ENCODE measurements around the gene ZC3H6. TPM values are rescaled to one million over a fixed set of nuclear protein-coding genes. Genes with fewer than 3 reads are reported as not detected.

The ZC3H6 gene
- total and polyA plus RNA-seq, 2 of the 13 experiments (the other 11 are each of a cell fraction or from before 2014, with no cell fraction given) = 0.71 to 0.93 TPM

DNA sequence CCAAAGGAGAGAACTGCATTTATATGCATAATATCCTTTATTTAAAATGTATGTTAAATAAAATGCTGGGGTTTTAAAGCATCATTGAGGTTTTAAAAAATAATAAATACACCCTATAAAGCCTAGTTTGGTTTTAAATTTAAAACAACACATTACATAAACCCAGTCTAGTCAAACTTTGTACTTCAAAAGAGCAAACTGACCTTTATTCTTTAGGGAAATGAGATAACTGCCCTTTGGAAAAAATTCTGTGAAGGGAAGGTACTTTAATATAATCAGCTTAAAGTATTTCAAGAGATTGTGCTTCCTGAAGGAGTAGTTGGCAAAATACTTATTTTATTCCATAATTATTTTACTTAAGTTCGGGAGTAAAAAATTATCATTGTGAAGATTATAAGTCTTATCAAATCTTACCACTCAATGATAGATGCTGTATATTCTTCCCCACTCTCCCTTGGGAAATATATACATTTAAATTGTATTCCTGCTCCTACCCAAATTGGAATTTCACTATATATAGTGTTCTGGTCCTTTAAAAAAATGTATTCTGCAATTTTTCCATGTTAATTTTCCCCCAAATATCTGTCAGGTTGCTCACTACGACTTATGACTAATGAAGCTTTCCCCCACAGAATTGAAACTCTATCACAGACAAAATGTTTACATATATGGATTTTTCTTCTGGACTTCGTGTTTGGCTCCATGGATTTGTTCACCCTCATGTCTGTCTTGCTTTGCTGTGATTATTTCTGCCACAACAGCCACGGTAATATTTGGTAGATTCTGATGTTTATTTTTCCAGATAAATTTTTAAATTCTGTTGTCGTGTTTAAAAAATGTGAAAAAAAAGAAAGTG lies 42.1 kb downstream of the ZC3H6 start (continued):
- no peak for TF ChIP-seq ZNF749 (CRISPR knock-in tag; IDR thresholded peaks at IDR 0.05; ENCODE audit: borderline replicate concordance)

DNA sequence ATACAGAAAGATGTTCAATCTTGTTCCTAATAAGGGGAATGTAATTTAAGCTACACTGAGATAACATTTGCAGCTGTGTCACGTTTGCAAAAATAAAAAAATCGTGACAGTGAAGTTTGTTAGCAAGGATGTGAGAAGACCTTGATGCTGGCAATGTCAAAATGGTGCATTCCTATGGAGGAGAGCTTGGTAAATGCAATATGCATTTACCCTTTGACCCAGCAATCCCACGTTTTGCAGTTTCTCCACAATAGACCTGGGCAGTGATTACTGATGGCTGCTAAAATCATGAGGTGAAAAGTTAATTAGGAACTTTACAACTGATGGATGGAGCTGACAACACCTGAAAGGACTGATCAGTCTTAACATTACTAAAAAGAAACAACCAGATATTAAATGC lies 43.1 kb downstream of the ZC3H6 start:
- H3K79me2 ChIP-seq (ENCODE audit: insufficient read depth, low read length) = no peaks in the 10 kb centered on the region
- no peak for FAIRE-seq
- H2AFZ ChIP-seq (ENCODE audit: low read length) = no peak overlapping the region
- H3K4me1 ChIP-seq (ENCODE audit: insufficient read depth, low read length) = peaks cover 65% of the 10 kb centered on the region
- ChIA-PET POLR2A (interaction anchor here (0.9 kb wide), 1 partner anchor 45 kb away, joined by 3 read pairs; no protein-coding TSS in a partner anchor), CTCF (ENCODE audit: low intra/inter-chr PET ratio, low total read pairs) (no interaction called here)
- 27% methylated on average over 3 of the region's 3 CpGs for WGBS (ENCODE audit: low lambda C conversion rate)
- no peaks in the 10 kb centered on the region for H3K27me3 ChIP-seq (ENCODE audit: control insufficient read depth in 1 of 2, insufficient read depth in 2 of 2, low read length in 2 of 2)
- no peak overlapping the region for H3K9ac ChIP-seq (ENCODE audit: insufficient read depth, low read depth, low read length)
- H3K36me3 ChIP-seq (replicated peaks in 1 of 2; ENCODE audit: control insufficient read depth in 1 of 2, insufficient read depth in 2 of 2, low read length in 2 of 2) = no peaks in the 10 kb centered on the region
- peak; percentile 17 for DNase-seq (ENCODE audit: low spot score)
- intact Hi-C loops (cut with micrococcal nuclease; ENCODE audit: unreplicated experiment) (no loop called here), in situ Hi-C loops (cut with HindIII; ENCODE audit: extremely low pct_ligation_motif_present, low pct_unique_long_range_greater_than_20kb) (no loop called here)
- H3K4me3 ChIP-seq (replicated peaks in 1 of 3; ENCODE audit: insufficient read depth in 1 of 3, low read depth in 2 of 3, low read length in 3 of 3) = no peak overlapping the region; a peak in 1 of 6 replicates
- no peaks in the 10 kb centered on the region for H4K20me1 ChIP-seq (ENCODE audit: insufficient read depth, low read length)
- H3K27ac ChIP-seq (ENCODE audit: extremely low read length, insufficient read depth, low read length) = peak overlapping the region; percentile 82
- no peaks in the 10 kb centered on the region for H3K9me3 ChIP-seq (ENCODE audit: low read length)
- peak overlapping the region; percentile 67 for H3K4me2 ChIP-seq (ENCODE audit: low read depth, low read length)
- no peak for ATAC-seq
- BruUV-seq (replicated peaks) = no TSS peak
- no peak for TF ChIP-seq ZFP36L2 (CRISPR knock-in tag; IDR thresholded peaks at IDR 0.05)
- TF ChIP-seq, protein P1, sequence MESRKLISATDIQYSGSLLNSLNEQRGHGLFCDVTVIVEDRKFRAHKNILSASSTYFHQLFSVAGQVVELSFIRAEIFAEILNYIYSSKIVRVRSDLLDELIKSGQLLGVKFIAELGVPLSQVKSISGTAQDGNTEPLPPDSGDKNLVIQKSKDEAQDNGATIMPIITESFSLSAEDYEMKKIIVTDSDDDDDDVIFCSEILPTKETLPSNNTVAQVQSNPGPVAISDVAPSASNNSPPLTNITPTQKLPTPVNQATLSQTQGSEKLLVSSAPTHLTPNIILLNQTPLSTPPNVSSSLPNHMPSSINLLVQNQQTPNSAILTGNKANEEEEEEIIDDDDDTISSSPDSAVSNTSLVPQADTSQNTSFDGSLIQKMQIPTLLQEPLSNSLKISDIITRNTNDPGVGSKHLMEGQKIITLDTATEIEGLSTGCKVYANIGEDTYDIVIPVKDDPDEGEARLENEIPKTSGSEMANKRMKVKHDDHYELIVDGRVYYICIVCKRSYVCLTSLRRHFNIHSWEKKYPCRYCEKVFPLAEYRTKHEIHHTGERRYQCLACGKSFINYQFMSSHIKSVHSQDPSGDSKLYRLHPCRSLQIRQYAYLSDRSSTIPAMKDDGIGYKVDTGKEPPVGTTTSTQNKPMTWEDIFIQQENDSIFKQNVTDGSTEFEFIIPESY (CRISPR knock-in tag; IDR thresholded peaks at IDR 0.05) = no peak
- no peak for TF ChIP-seq ZNF30 (CRISPR knock-in tag; IDR thresholded peaks at IDR 0.05)
- TF ChIP-seq JUND (CRISPR knock-in tag; IDR thresholded peaks at IDR 0.05) = no peak
- peak; percentile 86 for TF ChIP-seq ZNF644 (CRISPR knock-in tag; IDR thresholded peaks at IDR 0.05; ENCODE audit: low read depth)
- no peak for TF ChIP-seq TRIM24 (CRISPR knock-in tag; IDR thresholded peaks at IDR 0.05)
- no peak for TF ChIP-seq MAFF (IDR thresholded peaks at IDR 0.05; ENCODE audit: low read depth, low read length)
- no peak for TF ChIP-seq ZFY (CRISPR knock-in tag; IDR thresholded peaks at IDR 0.05)
- 0 out of 2 replicates have a peak, but pooled peaks have one; percentile 2 for TF ChIP-seq ZNF569 (CRISPR knock-in tag; IDR thresholded peaks at IDR 0.05; ENCODE audit: borderline replicate concordance)
- no peak for TF ChIP-seq TCF7L2 (IDR thresholded peaks at IDR 0.05; ENCODE audit: low read depth, low read length)
- no peak for TF ChIP-seq ZMAT3 (CRISPR knock-in tag; conservative IDR thresholded peaks at IDR 0.05)
- TF ChIP-seq RARA (CRISPR knock-in tag; IDR thresholded peaks at IDR 0.05) = 0 out of 2 replicates have a peak, but pooled peaks have one; percentile 6
- TF ChIP-seq, protein P2, sequence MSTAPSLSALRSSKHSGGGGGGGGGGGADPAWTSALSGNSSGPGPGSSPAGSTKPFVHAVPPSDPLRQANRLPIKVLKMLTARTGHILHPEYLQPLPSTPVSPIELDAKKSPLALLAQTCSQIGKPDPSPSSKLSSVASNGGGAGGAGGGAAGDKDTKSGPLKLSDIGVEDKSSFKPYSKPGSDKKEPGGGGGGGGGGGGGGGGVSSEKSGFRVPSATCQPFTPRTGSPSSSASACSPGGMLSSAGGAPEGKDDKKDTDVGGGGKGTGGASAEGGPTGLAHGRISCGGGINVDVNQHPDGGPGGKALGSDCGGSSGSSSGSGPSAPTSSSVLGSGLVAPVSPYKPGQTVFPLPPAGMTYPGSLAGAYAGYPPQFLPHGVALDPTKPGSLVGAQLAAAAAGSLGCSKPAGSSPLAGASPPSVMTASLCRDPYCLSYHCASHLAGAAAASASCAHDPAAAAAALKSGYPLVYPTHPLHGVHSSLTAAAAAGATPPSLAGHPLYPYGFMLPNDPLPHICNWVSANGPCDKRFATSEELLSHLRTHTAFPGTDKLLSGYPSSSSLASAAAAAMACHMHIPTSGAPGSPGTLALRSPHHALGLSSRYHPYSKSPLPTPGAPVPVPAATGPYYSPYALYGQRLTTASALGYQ (CRISPR knock-in tag; IDR thresholded peaks at IDR 0.05) = no peak
- TF ChIP-seq PTBP1 (IDR thresholded peaks at IDR 0.05; ENCODE audit: low read depth, low read length, poor library complexity, severe bottlenecking) = no peak
- no peak for TF ChIP-seq IKZF4 (CRISPR knock-in tag; IDR thresholded peaks at IDR 0.05; ENCODE audit: borderline replicate concordance, low read depth, not compliant biosample characterization)
- no peak for TF ChIP-seq KLF6 (CRISPR knock-in tag; IDR thresholded peaks at IDR 0.05)
- peak; percentile 67 for TF ChIP-seq MIXL1 (CRISPR knock-in tag; IDR thresholded peaks at IDR 0.05)
- TF ChIP-seq, protein P3, sequence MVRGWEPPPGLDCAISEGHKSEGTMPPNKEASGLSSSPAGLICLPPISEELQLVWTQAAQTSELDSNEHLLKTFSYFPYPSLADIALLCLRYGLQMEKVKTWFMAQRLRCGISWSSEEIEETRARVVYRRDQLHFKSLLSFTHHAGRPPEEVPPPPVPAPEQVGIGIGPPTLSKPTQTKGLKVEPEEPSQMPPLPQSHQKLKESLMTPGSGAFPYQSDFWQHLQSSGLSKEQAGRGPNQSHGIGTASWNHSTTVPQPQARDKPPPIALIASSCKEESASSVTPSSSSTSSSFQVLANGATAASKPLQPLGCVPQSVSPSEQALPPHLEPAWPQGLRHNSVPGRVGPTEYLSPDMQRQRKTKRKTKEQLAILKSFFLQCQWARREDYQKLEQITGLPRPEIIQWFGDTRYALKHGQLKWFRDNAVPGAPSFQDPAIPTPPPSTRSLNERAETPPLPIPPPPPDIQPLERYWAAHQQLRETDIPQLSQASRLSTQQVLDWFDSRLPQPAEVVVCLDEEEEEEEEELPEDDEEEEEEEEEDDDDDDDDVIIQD (CRISPR knock-in tag; IDR thresholded peaks at IDR 0.05; ENCODE audit: low read depth) = peak; percentile 29; the same call in 1 of the 2 replicates
